ENCODE measurements around the gene DISP3.
"Not testable (repeated sequence)": the region's sequence is repeated elsewhere in the genome, so short reads cannot be mapped to it uniquely, and the experiment has no call there.

Gene DISP3

GRCh38 chr1:11579506-11579905 lies 100.6 kb downstream of the DISP3 start:
- H3K4me3 Mint-ChIP-seq = no peak overlapping the region
- H3K27ac Mint-ChIP-seq = no peak overlapping the region
- CTCF ChIA-PET = no interaction called here
- no peaks in the 10 kb centered on the region for H3K4me1 Mint-ChIP-seq
- no peaks in the 10 kb centered on the region for H3K36me3 Mint-ChIP-seq
- no peaks in the 10 kb centered on the region for H3K9me3 Mint-ChIP-seq
- no peak for DNase-seq
- peaks cover 30% of the 10 kb centered on the region for H3K27me3 Mint-ChIP-seq

GRCh38 chr1:11580049-11580448 lies 101.1 kb downstream of the DISP3 start:
- H3K4me3 Mint-ChIP-seq, H3K36me3 Mint-ChIP-seq, H3K9me3 Mint-ChIP-seq, H3K4me1 Mint-ChIP-seq, DNase-seq, H3K27ac Mint-ChIP-seq, CTCF ChIA-PET: not testable (repeated sequence)
- H3K27me3 Mint-ChIP-seq = peaks cover 32% of the 10 kb centered on the region

- Mint-ChIP-seq H3K4me3 (no peak overlapping the region), H3K27me3 (peaks cover 27% of the 10 kb centered on the region), H3K4me1 (no peaks in the 10 kb centered on the region), H3K9me3 (no peaks in the 10 kb centered on the region), H3K36me3 (no peaks in the 10 kb centered on the region), H3K27ac (no peak overlapping the region)
- DNase-seq = no peak
- CTCF ChIA-PET = no interaction called here
These were observed 102.6 kb downstream of the DISP3 start for GRCh38 chr1:11581445-11581991.

GRCh38 chr1:11585389-11585788 lies 106.4 kb downstream of the DISP3 start:
- CTCF ChIA-PET = no interaction called here
- no peak for DNase-seq
- Mint-ChIP-seq H3K4me3 (no peak overlapping the region), H3K9me3 (no peaks in the 10 kb centered on the region), H3K4me1 (no peaks in the 10 kb centered on the region), H3K27me3 (peaks cover 23% of the 10 kb centered on the region), H3K27ac (no peak overlapping the region), H3K36me3 (no peaks in the 10 kb centered on the region)
